ENCODE measurements around the gene BPIFA1. TPM values are rescaled to one million over a fixed set of nuclear protein-coding genes. Genes with fewer than 3 reads are reported as not detected.

Gene BPIFA1
- total and polyA plus RNA-seq, 4 donors = 0.48 to 153 (median 36.4) TPM

GRCh38 chr20:33280775-33281174, 45.0 kb downstream of the BPIFA1 start:
- DNase-seq (no peak), ATAC-seq (ENCODE audit: insufficient read depth, low FRiP score) (no peak)
- Histone ChIP-seq H3K27me3 (ENCODE audit: control insufficient read depth in 3 of 3, insufficient read depth in 3 of 3, low read length in 2 of 3) (no peaks in the 10 kb centered on the region), H3K4me3 (no peak overlapping the region), H3K36me3 (ENCODE audit: control insufficient read depth in 4 of 4, insufficient read depth in 4 of 4, low read length in 4 of 4) (no peaks in the 10 kb centered on the region), H3K4me1 (ENCODE audit: control insufficient read depth in 5 of 5, insufficient read depth in 5 of 5, low read length in 5 of 5) (no peaks in the 10 kb centered on the region), H3K9ac (ENCODE audit: insufficient read depth in 1 of 2, low read length in 2 of 2) (no peak overlapping the region), H3K9me3 (ENCODE audit: control insufficient read depth in 4 of 4, insufficient read depth in 3 of 4, low read length in 3 of 4) (no peaks in the 10 kb centered on the region), H3K27ac (ENCODE audit: low read depth in 1 of 2, low read length in 1 of 2) (no peak overlapping the region)
- TF ChIP-seq, protein P1, sequence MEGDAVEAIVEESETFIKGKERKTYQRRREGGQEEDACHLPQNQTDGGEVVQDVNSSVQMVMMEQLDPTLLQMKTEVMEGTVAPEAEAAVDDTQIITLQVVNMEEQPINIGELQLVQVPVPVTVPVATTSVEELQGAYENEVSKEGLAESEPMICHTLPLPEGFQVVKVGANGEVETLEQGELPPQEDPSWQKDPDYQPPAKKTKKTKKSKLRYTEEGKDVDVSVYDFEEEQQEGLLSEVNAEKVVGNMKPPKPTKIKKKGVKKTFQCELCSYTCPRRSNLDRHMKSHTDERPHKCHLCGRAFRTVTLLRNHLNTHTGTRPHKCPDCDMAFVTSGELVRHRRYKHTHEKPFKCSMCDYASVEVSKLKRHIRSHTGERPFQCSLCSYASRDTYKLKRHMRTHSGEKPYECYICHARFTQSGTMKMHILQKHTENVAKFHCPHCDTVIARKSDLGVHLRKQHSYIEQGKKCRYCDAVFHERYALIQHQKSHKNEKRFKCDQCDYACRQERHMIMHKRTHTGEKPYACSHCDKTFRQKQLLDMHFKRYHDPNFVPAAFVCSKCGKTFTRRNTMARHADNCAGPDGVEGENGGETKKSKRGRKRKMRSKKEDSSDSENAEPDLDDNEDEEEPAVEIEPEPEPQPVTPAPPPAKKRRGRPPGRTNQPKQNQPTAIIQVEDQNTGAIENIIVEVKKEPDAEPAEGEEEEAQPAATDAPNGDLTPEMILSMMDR (IDR thresholded peaks at IDR 0.05; ENCODE audit: control extremely low read depth, extremely low read depth) = no peak
- 95 to 99% methylated on average over 7 of the region's 7 CpGs for WGBS, 2 donors

GRCh38 chr20:33281550-33282146, 45.9 kb downstream of the BPIFA1 start:
- no peak for DNase-seq
- TF ChIP-seq, protein P1 (IDR thresholded peaks at IDR 0.05; ENCODE audit: control extremely low read depth, extremely low read depth) = no peak
- Histone ChIP-seq H3K4me3 (no peak overlapping the region), H3K9ac (ENCODE audit: insufficient read depth in 1 of 2, low read length in 2 of 2) (no peak overlapping the region), H3K27ac (ENCODE audit: low read depth in 1 of 2, low read length in 1 of 2) (no peak overlapping the region), H3K9me3 (ENCODE audit: control insufficient read depth in 4 of 4, insufficient read depth in 3 of 4, low read length in 3 of 4) (no peaks in the 10 kb centered on the region), H3K4me1 (ENCODE audit: control insufficient read depth in 5 of 5, insufficient read depth in 5 of 5, low read length in 5 of 5) (no peaks in the 10 kb centered on the region), H3K27me3 (ENCODE audit: control insufficient read depth in 3 of 3, insufficient read depth in 3 of 3, low read length in 2 of 3) (no peaks in the 10 kb centered on the region), H3K36me3 (ENCODE audit: control insufficient read depth in 4 of 4, insufficient read depth in 4 of 4, low read length in 4 of 4) (no peaks in the 10 kb centered on the region)
- ATAC-seq (ENCODE audit: insufficient read depth, low FRiP score) = no peak
- 66 to 78% methylated on average over 11 of the region's 11 CpGs for WGBS, 2 donors

- H3K36me3 ChIP-seq (ENCODE audit: control insufficient read depth in 4 of 4, insufficient read depth in 4 of 4, low read length in 4 of 4) = no peaks in the 10 kb centered on the region
- TF ChIP-seq, protein P1 (IDR thresholded peaks at IDR 0.05; ENCODE audit: control extremely low read depth, extremely low read depth) = no peak
- H3K9ac ChIP-seq (ENCODE audit: insufficient read depth in 1 of 2, low read length in 2 of 2) = no peak overlapping the region
- no peak overlapping the region for H3K4me3 ChIP-seq
- ATAC-seq (ENCODE audit: insufficient read depth, low FRiP score) (no peak), DNase-seq (no peak)
- WGBS, 2 donors = 86 to 96% methylated on average over 8 of the region's 8 CpGs
- H3K9me3 ChIP-seq (ENCODE audit: control insufficient read depth in 4 of 4, insufficient read depth in 3 of 4, low read length in 3 of 4) = no peaks in the 10 kb centered on the region
- H3K27ac ChIP-seq (ENCODE audit: low read depth in 1 of 2, low read length in 1 of 2) = no peak overlapping the region
- H3K27me3 ChIP-seq (ENCODE audit: control insufficient read depth in 3 of 3, insufficient read depth in 3 of 3, low read length in 2 of 3) = no peaks in the 10 kb centered on the region
- no peaks in the 10 kb centered on the region for H3K4me1 ChIP-seq (ENCODE audit: control insufficient read depth in 5 of 5, insufficient read depth in 5 of 5, low read length in 5 of 5)
Observed at GRCh38 chr20:33282196-33282934, 46.6 kb downstream of the BPIFA1 start.

Measured in lung (tissue), 12 donors.